Measurements from ENCODE around the gene AVP.

AVP gene

DNA sequence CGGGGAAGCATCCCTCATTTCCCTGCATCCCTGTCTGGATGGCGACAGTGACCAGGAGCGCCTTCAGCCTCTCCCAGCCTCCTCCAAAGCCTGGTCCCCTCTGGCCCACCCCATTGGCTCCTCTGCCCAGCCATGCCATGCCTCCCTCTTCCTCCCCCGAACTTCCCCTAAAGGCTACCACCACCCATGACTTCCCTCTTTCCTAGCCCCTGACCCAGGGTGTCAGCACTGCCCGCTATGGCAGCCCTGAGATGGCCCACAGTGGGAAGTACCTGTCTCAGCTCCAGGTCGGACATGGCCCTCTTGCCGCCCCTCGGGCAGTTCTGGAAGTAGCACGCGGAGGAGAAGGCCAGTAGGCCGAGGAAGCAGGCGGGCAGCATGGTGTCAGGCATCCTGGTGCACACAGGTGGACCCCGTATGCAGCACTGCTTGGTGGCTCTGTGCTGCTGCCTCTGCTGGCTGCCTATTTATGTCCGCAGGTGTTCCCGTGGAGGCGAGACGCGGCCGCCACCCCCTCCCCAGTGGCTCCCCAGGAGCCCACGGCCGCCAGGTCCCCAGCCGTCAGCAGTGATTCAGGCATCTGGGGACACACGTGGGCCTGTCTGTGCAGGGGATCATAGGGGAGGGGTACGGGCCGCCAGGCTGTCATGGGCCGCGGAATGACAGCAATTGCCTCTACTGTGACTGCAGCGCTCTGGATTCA lies at the start of gene AVP:
TSS of gene AVP (minus strand) at position 442 of the 703 bp plus-strand sequence. CDS start at position 392, 50 bp downstream.
- Histone ChIP-seq H3F3A (ENCODE audit: insufficient read depth) (no peaks in the 10 kb centered on the region), H3K27me3 (ENCODE audit: low read length) (no peaks in the 10 kb centered on the region), H4K20me1 (ENCODE audit: low read depth, low read length) (no peaks in the 10 kb centered on the region), H3K79me2 (ENCODE audit: insufficient read depth, low read length) (no peaks in the 10 kb centered on the region), H3K36me3 (ENCODE audit: low read length) (no peaks in the 10 kb centered on the region), H3K4me2 (ENCODE audit: low read depth, low read length, poor library complexity, severe bottlenecking) (no peak within 1 kb of the TSS), H3K9me2 (replicated peaks; ENCODE audit: insufficient read depth, low read length) (no peaks in the 10 kb centered on the region), H3K4me3 (ENCODE audit: insufficient read depth, low read length, poor library complexity, severe bottlenecking) (no peak within 1 kb of the TSS), H2AFZ (ENCODE audit: low read depth, low read length, severe bottlenecking) (no peak within 1 kb of the TSS), H3K27ac (ENCODE audit: low read depth, low read length) (no peak within 1 kb of the TSS), H3K9ac (ENCODE audit: low read length) (no peak within 1 kb of the TSS), H3K9me3 (ENCODE audit: insufficient read depth, low read length) (no peaks in the 10 kb centered on the region)
- no peak for TF ChIP-seq EZH2phosphoT487 (conservative IDR thresholded peaks at IDR 0.05; ENCODE audit: low read length)
- TF ChIP-seq CTCF (IDR thresholded peaks at IDR 0.05; ENCODE audit: insufficient read depth, low read length, poor library complexity, severe bottlenecking) = no peak

DNA sequence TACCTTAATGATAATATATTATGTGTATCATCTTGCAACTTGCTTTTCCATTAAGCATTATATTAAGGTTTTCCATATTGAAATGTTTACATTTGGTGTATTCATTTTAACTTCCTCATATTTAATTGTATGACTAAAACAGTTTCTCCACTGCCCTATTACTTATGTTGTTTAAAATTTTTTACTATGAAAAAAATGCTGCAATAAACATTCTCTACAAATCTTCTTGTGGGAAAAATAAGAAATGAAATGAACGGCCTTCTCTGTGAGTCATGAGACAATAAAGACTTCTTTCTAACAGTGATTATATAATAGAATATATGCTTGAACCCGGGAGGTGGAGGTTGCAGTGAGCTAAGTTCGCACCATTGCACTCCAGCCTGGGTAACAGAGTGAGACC lies 49.6 kb upstream of the AVP start:
- Histone ChIP-seq H3K79me2 (ENCODE audit: insufficient read depth, low read length) (no peaks in the 10 kb centered on the region), H3K4me3 (ENCODE audit: insufficient read depth, low read length, poor library complexity, severe bottlenecking) (no peak overlapping the region), H3F3A (ENCODE audit: insufficient read depth) (no peaks in the 10 kb centered on the region), H3K27ac (ENCODE audit: low read depth, low read length) (no peak overlapping the region), H4K20me1 (ENCODE audit: low read depth, low read length) (no peaks in the 10 kb centered on the region), H3K4me2 (ENCODE audit: low read depth, low read length, poor library complexity, severe bottlenecking) (no peak overlapping the region), H3K9me2 (replicated peaks; ENCODE audit: insufficient read depth, low read length) (no peaks in the 10 kb centered on the region), H3K27me3 (ENCODE audit: low read length) (no peaks in the 10 kb centered on the region), H3K9me3 (ENCODE audit: insufficient read depth, low read length) (no peaks in the 10 kb centered on the region), H3K9ac (ENCODE audit: low read length) (no peak overlapping the region), H3K36me3 (ENCODE audit: low read length) (no peaks in the 10 kb centered on the region), H2AFZ (ENCODE audit: low read depth, low read length, severe bottlenecking) (no peak overlapping the region)
- no peak for TF ChIP-seq EZH2phosphoT487 (conservative IDR thresholded peaks at IDR 0.05; ENCODE audit: low read length)
- no peak for TF ChIP-seq CTCF (IDR thresholded peaks at IDR 0.05; ENCODE audit: insufficient read depth, low read length, poor library complexity, severe bottlenecking)

- no peaks in the 10 kb centered on the region for H3F3A ChIP-seq (ENCODE audit: insufficient read depth)
- no peaks in the 10 kb centered on the region for H3K27me3 ChIP-seq (ENCODE audit: low read length)
- H3K9me2 ChIP-seq (replicated peaks; ENCODE audit: insufficient read depth, low read length) = no peaks in the 10 kb centered on the region
- no peak for TF ChIP-seq CTCF (IDR thresholded peaks at IDR 0.05; ENCODE audit: insufficient read depth, low read length, poor library complexity, severe bottlenecking)
- no peak overlapping the region for H3K4me3 ChIP-seq (ENCODE audit: insufficient read depth, low read length, poor library complexity, severe bottlenecking)
- no peaks in the 10 kb centered on the region for H3K36me3 ChIP-seq (ENCODE audit: low read length)
- H3K9me3 ChIP-seq (ENCODE audit: insufficient read depth, low read length) = no peaks in the 10 kb centered on the region
- no peaks in the 10 kb centered on the region for H4K20me1 ChIP-seq (ENCODE audit: low read depth, low read length)
- no peak overlapping the region for H3K4me2 ChIP-seq (ENCODE audit: low read depth, low read length, poor library complexity, severe bottlenecking)
- no peak overlapping the region for H3K27ac ChIP-seq (ENCODE audit: low read depth, low read length)
- no peak overlapping the region for H3K9ac ChIP-seq (ENCODE audit: low read length)
- no peak overlapping the region for H2AFZ ChIP-seq (ENCODE audit: low read depth, low read length, severe bottlenecking)
- H3K79me2 ChIP-seq (ENCODE audit: insufficient read depth, low read length) = no peaks in the 10 kb centered on the region
Observed at GRCh38 chr20:3133155-3133554, 48.6 kb upstream of the AVP start.

All from SU-DHL-6 (cell line).